Measurements from ENCODE around the gene RSRC1.
A peak's percentile ranks its signal among the peaks of the same experiment; 100 is the strongest.

Gene RSRC1

DNA sequence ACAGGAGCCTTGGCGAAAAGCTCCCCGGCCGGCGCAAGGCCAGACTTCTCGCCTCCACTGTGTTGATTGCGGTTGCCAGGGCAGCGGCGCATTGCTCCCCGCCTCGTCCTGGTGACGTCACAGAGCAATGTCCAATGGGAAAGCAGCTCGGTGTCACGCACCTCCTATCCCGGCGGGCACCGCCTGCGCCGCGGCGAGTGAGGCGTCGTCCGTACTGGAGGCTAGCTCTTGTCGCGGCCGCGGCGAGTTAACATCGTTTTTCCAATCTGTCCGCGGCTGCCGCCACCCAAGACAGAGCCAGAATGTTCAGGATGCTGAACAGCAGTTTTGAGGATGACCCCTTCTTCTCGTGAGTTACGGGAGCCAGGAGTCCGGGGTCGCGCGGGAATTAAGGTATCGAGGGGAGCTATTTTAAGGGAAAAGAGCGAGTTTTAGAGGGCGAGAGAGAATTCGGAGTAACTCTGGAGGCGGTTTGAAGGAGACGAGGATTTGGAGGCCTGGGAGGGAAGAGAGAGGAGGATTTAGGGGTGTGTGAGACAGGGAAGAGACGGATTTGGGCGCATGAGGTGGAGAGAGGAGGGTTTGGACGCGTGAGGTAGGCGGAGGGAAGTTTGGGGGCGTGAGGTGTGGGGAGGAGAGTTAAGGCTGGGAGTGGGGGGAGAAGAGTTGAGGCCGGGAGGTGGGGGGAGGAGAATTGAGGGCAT is 461.3 kb downstream of the RSRC1 start, which contains the start of gene MLF1:
Gene MLF1 (plus strand): TSS at position 196 of the 704 bp plus-strand sequence. CDS start 107 bp downstream, at position 303.
- DNase-seq (ENCODE audit: insufficient read length, low spot score) (peak; percentile 74), FAIRE-seq (no peak)
- TF ChIP-seq, protein P1, sequence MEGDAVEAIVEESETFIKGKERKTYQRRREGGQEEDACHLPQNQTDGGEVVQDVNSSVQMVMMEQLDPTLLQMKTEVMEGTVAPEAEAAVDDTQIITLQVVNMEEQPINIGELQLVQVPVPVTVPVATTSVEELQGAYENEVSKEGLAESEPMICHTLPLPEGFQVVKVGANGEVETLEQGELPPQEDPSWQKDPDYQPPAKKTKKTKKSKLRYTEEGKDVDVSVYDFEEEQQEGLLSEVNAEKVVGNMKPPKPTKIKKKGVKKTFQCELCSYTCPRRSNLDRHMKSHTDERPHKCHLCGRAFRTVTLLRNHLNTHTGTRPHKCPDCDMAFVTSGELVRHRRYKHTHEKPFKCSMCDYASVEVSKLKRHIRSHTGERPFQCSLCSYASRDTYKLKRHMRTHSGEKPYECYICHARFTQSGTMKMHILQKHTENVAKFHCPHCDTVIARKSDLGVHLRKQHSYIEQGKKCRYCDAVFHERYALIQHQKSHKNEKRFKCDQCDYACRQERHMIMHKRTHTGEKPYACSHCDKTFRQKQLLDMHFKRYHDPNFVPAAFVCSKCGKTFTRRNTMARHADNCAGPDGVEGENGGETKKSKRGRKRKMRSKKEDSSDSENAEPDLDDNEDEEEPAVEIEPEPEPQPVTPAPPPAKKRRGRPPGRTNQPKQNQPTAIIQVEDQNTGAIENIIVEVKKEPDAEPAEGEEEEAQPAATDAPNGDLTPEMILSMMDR (IDR thresholded peaks at IDR 0.05; ENCODE audit: insufficient read depth, missing control alignments) = no peak

DNA sequence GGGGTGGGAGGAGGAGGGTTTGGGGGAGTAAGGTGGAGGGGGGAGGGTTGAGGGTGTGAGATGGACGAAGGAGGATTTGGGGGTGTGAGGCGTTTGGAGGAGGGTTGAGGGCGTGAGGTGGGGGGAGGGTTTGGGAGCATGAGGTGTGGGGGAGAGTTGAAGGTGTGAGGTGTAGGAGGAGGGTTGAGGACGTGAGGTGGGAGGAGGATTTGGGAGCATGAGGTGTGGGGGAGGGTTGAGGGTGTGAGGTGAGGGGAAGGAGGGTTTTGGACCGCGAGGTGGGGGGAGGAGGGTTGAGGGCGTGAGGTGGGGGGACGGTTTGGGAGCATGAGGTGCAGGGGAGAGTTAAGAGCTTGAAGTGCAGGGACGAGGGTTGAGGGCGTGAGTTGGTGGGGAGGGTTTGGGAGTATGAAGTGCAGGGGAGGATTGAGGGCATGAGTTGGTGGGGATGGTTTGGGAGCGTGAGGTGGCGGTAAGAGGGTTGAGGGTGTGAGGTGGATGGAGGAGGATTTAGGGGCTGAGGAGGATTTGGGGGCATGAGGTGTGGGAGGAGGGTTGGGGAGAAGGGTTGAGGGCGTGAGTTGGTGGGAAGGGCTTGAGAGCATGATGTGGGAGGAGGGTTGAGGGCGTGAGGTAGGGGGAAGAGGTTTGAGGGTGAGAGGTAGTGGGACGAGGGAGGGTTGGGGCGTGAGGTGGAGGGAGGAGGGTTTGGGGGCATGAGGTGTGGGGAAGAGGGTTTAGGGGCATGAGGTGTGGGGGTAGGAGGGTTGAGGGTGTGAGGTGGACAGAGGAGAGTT is 462.3 kb downstream of the RSRC1 start:
- FAIRE-seq = no peak
- TF ChIP-seq, protein P1 (IDR thresholded peaks at IDR 0.05; ENCODE audit: insufficient read depth, missing control alignments) = no peak
- DNase-seq (ENCODE audit: insufficient read length, low spot score) = no peak

DNA sequence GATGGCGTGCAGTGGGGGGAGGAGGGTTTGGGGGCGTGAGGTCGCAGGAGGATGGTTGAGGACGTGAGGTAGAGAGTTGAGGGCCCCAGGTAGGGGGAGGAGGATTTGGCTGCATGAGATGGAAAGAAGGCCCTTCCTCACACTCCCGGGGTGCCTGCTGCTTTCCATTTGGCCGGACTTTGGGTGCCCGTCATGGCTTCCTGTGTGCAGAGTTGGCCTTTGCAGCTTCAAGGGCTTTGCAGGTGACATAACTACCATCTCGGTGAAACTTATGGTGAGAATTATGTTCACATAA is 462.8 kb downstream of the RSRC1 start:
- TF ChIP-seq, protein P1 (IDR thresholded peaks at IDR 0.05; ENCODE audit: insufficient read depth, missing control alignments) = no peak
- FAIRE-seq (no peak), DNase-seq (ENCODE audit: insufficient read length, low spot score) (no peak)

DNA sequence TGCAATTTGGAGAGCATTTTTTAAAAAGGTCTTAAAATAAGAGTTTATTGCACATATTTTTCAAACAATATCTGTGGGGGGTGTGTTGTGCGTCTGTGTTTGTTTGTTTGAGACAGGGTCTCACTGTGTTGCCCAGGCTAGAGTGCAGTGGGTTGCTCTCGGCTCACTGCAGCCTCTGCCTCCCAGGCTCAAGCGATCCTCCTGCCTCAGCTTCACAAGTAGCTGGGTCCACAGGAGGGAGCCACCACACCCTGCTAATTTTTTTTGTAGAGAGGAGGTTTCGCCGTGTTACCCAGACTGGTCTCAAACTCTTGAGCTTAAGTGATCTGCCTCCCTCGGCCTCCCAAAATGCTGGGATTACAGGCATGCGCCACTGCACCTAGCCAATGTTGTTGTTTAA is 463.8 kb downstream of the RSRC1 start:
- TF ChIP-seq, protein P1 (IDR thresholded peaks at IDR 0.05; ENCODE audit: insufficient read depth, missing control alignments) = no peak
- FAIRE-seq (no peak), DNase-seq (ENCODE audit: insufficient read length, low spot score) (no peak)

DNA sequence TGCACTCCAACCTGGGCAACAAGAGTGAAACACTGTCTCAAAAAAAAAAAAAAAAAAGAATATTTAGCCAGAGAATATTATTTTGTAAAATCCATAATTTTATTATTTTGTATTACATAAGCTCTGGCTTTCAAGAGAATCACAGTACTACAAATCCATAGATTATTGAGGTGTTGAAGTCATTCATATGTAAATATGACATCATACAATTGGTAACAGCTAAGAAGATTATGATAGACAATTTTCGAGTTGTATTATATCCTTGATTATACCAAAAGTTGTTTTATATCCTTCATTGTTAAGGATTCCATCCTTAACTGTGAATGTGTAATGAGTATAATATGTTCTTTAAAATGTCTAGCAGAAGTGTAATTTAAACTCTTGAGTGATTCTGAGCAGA is 464.8 kb downstream of the RSRC1 start:
- TF ChIP-seq, protein P1 (IDR thresholded peaks at IDR 0.05; ENCODE audit: insufficient read depth, missing control alignments) = no peak
- FAIRE-seq = no peak
- DNase-seq (ENCODE audit: insufficient read length, low spot score) = no peak

DNA sequence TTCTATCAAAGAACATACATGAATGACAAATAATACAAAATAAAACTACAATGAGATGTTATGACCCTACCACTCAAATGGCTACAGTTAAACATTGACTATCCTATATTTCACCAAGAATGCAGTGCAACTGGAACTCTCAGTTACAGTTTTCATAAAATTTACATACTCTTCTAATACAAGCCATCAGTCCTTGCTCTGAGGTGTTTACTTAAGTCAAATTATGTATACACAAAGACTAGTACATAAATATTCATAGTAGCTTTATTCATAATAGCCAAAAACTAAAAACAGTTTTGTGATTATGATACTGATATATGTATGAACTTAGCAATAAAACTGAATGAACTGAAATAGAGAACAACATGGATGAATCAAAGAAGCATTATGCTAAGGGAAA is 480.3 kb downstream of the RSRC1 start:
- no peak for DNase-seq (ENCODE audit: insufficient read length, low spot score)
- no peak for FAIRE-seq
- TF ChIP-seq, protein P1 (IDR thresholded peaks at IDR 0.05; ENCODE audit: insufficient read depth, missing control alignments) = no peak
